AG08395 (cell line): ENCODE measurements around the gene QARS1.

Experiments used
- DNase-seq: peaks from one replicate; pipeline ENCODE4 v3.0.0; 2012; ENCODE audit warnings: mixed read lengths, low spot score

Gene QARS1

GRCh38 chr3:49120438-49121131, 16.0 kb upstream of the QARS1 start, which contains the start of gene USP19:
TSS of gene USP19 (minus strand) at chr3:49120823. CDS start at chr3:49119145, 1,678 bp downstream.
- DNase-seq: peak; percentile 96

GRCh38 chr3:49120096-49120437, 15.5 kb upstream of the QARS1 start:
- peak; percentile 13 for DNase-seq

DNA sequence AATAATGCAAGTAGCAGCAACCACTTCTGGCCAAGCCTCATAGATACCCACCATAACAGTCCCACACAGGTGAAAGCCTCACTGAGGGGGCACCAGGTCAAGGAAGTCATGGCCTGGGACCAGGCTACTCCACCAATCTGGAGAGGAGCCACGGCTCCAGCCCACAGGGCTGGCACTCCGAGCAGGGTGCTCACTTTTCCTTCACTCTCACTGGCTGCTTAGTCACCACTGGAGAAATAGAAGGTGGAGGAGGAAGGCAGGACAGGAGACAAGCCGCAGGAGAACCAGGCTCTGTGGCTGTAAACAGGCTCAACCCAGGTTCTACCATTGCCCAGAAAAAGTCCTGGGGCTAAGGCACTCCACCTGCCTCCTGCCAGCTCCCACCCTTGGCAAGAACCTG, 14.9 kb upstream of the QARS1 start:
- peak; percentile 29 for DNase-seq

DNA sequence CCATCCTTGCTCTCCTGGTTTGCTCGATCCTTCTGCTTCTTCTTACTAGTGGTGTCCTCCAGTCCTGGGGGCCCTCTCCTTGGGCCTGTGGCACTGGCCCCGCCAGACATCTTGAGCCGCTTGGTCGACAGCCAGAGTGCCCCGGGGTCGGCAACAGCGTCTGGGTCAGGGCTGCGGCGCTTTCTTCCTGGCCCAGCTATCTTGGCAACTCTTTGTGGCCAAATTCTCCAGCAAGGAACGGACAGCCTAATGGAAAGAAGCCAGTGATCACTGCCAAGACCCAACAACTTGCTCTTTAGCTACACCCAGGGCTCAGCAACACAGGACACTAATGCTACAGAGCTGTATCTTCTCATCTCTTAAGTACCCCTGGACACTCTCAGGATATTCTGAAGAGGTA, 14.5 kb upstream of the QARS1 start:
- DNase-seq: no peak

GRCh38 chr3:49112262-49112661, 7.7 kb upstream of the QARS1 start:
- no peak for DNase-seq

DNA sequence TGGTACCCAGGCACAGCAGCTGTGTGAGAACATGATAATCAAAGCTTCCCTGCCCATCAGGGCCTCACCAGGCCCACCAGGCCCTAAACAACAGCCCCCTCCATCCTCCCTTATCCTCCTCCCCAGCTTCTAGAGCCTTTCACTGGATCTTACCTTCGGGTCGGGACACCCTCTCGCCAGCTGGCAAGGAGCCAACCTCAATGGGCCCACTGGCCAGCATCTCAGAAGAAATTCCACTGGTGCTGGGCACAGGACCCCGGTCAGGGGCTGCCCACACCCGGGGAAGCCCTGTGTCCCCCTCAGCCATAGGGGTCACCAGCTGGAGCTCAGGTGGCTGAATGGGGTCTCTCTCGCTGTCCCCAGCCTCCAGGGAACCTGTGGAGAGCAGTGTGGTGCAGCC, 6.8 kb upstream of the QARS1 start:
- DNase-seq: no peak

DNA sequence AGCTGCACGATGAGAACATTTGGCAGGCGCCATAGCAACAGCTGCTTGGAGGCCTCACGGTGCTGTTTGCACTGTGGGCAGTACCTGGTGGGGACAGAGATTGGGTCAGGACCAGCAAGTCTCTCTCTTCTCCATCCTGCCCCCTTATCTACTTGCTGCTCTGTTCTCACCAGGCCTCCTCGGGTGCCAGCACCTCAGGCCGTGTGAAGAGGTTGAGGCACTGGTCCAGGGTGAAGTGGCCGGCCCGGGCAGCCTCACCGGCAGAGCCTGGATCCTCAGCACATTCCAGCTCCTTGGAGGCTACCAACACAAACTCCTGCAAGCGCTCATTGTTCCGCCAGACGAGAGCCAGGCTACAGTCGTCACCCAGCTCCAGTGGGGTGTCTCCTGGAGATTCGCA, 6.2 kb upstream of the QARS1 start:
- no peak for DNase-seq

- DNase-seq: no peak
Measured at GRCh38 chr3:49108346-49108745, 3.8 kb upstream of the QARS1 start.

DNA sequence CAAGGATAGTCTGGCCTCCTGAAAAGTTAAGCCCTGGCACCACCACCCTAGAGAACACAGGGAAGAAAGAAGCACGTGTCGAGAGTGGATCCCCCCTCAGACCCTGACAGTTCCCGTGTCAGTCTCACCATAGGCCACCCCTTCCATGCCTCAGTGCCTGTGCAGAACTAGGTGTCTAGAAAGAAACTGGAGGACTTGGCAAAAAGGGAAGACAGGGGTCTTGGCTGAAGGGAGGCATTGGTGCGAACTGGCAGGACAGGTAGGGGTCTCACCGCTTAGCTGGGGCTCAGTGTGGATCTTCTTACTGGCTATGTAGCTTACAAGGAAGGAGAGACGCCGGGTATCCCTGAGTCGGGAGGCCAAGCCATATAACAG, 518 bp downstream of the QARS1 start:
- no peak for DNase-seq

- no peak for DNase-seq
Measured at GRCh38 chr3:49100046-49100615, 4.4 kb downstream of the QARS1 start.

DNA sequence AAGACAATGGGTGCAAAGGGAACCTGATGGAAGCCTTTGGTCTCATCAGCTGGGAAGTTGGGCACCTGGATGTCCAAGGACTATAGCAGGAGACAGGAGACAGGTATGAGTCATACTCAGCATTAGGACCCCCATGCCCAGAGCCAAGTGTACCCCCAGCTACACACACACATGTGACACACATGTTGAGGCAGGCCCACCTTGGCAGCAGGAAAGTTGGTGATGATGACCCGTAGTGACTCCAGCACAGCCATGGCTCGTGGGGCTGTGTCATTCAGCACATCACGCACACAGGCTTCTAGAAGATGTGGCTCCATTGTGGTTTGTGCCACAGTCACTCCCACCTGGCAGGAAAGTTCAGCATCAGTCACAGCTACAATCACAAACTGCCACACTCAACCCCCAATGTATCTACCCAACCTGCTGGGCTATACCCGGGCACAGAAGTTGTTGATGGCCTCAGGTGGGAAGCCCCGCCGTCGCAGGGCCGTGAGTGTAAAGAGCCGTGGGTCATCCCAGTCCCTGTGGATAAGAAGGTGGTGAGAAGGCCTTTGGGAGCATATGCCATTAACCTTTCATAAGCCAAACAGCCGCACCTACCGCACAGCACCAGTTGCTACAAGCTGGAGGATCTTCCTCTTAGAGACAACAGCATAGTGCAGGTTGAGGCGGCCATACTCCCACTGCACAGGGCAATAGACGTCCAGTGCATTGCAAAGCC, 5.5 kb downstream of the QARS1 start:
- no peak for DNase-seq

- DNase-seq: no peak
Measured at GRCh38 chr3:49098429-49098828, 6.1 kb downstream of the QARS1 start.

GRCh38 chr3:49093853-49094767, 10.4 kb downstream of the QARS1 start, which contains the start of gene QRICH1:
TSS of gene QRICH1 (minus strand) at chr3:49094071. CDS start at chr3:49077017, 17,054 bp downstream.
- DNase-seq: peak; percentile 95

DNA sequence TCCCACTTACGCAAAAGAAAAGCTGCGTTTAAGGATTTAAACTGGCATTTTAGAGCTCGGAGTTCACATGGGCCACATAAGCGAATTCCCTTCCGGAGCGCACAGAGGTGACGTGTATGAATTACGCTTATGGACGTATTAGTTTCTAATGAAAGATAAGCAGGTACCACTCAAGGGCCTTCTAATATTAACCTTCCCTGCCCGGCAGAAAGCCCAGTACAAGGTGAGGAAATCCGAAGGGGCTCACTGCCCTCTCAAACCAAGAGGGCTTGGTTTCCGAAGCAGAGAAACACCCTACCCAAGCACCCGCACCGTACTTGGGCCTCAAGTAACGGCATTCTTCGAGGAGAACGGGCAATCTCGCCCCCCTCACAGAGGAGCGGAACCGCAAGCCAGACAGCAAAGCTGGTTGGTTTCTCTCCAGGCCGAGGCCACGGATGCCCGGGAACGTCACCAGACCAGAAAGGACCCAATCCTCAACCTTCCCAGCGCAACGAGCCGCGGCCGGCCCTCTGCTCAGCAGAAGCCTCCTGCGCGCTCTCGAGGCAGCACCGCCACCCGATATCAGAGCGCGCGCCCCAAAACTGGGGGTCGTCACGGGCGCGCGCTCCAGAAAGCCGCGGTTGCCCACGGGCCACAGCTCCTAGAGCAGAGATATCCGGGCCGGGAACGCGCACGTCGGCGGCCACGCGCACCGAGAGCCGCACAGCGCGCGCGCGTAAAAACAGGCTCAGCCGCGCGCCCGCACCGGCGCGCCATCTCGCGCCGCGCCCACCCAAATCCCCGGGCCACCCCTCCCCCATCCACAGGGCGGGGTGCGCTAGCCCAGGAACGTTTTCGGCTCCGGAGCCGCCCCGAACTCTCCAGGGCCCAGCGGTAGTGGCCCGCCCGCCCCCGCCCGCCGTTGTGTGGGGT, 11.4 kb downstream of the QARS1 start:
- DNase-seq: peak; percentile 65

GRCh38 chr3:49081429-49081828, 23.1 kb downstream of the QARS1 start:
- no peak for DNase-seq

- no peak for DNase-seq
Measured at GRCh38 chr3:49079270-49079669, 25.3 kb downstream of the QARS1 start.

DNA sequence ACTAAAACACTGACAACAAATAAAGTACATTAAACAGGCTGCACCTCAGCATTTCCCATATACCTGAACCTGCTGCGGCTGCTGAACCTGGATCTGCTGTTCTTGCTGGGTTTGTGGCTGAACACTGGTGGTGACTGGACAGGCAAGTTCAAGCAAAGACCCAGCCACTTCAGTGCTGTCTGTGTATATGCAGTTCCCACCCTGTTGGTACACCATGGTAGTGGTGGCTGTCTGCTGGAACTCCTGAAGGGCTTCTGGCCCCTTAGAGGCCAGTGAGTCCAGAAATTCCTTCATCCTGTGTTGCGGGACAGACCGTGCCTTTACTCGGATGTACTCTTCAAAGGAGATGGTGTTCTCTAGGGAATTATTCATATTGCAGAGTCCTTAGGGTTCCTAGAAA, 27.9 kb downstream of the QARS1 start:
- no peak for DNase-seq

DNA sequence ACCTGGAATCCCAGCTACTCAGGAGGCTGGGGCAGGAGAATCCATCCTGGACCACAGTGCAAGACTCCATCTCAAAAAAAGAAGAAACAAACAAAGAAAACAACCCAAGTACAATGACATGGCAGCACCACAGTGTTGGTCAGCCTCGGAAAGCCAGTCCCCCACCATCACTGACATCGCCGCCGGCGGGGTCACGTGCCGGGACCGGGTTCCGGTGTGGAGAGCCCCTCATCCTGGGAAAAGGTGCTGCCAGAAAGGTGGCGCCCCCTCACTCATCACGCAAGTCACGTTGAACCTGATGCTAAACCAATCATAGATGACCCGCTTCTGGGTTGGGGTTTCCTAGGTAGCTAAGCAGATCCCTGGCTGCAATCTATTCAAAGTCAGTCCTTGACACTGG, 28.4 kb downstream of the QARS1 start:
- DNase-seq: no peak

GRCh38 chr3:49058011-49058410, 46.5 kb downstream of the QARS1 start:
- DNase-seq: no peak

GRCh38 chr3:49057268-49057667, 47.3 kb downstream of the QARS1 start:
- DNase-seq: no peak

- no peak for DNase-seq
Measured at GRCh38 chr3:49054344-49054862, 50.2 kb downstream of the QARS1 start.
